ENCODE results near the gene FKBP2.

Gene FKBP2

GRCh38 chr11:64265176-64266160 lies 24.6 kb downstream of the FKBP2 start:
- no peak for DNase-seq

- no peak for DNase-seq
Observed at GRCh38 chr11:64266339-64266738, 25.4 kb downstream of the FKBP2 start.

- DNase-seq, result no peak
Observed at GRCh38 chr11:64267207-64267945, 26.5 kb downstream of the FKBP2 start.

GRCh38 chr11:64268025-64268892 lies 27.4 kb downstream of the FKBP2 start:
- peak; percentile 50 for DNase-seq

- DNase-seq, result no peak
Observed at GRCh38 chr11:64268893-64269539, 28.1 kb downstream of the FKBP2 start.

GRCh38 chr11:64269540-64270220 lies 28.8 kb downstream of the FKBP2 start:
- peak; percentile 94 for DNase-seq

GRCh38 chr11:64275031-64275800 lies 34.3 kb downstream of the FKBP2 start:
- DNase-seq, result no peak

GRCh38 chr11:64275841-64276240 lies 34.9 kb downstream of the FKBP2 start:
- DNase-seq, result no peak

- no peak for DNase-seq
Observed at GRCh38 chr11:64276653-64277431, 35.9 kb downstream of the FKBP2 start.

- DNase-seq, result no peak
Observed at GRCh38 chr11:64278576-64279190, 37.8 kb downstream of the FKBP2 start.

GRCh38 chr11:64281957-64282770 lies 41.3 kb downstream of the FKBP2 start:
- no peak for DNase-seq

- no peak for DNase-seq
Observed at GRCh38 chr11:64283092-64283491, 42.2 kb downstream of the FKBP2 start.

- DNase-seq, result peak; percentile 81
Observed at GRCh38 chr11:64284048-64284961, 43.4 kb downstream of the FKBP2 start, which contains the start of gene BAD. Gene BAD (minus strand): TSS chr11:64284665. CDS start chr11:64284368, 297 bp downstream.

- peak; percentile 43 for DNase-seq
Observed at GRCh38 chr11:64284962-64285884, 44.3 kb downstream of the FKBP2 start, which contains the start of gene GPR137. Gene GPR137 (plus strand): TSS chr11:64285848. CDS start chr11:64286525, 677 bp downstream.

- peak; percentile 5 for DNase-seq
Observed at GRCh38 chr11:64285885-64286800, 45.2 kb downstream of the FKBP2 start.

All from NCI-H2029 treated with DMSO at 0.1 percent for 48 hours (cell line).